ENCODE data around the gene ZNF157.
"Not testable (repeated sequence)": the region's sequence is repeated elsewhere in the genome, so short reads cannot be mapped to it uniquely, and the experiment has no call there.

The ZNF157 gene

GRCh38 chrX:47370278-47370677, at the start of gene ZNF157:
ZNF157 (plus strand) TSS chrX:47370578; CDS start chrX:47370669, 91 bp downstream.
- H3K27ac ChIP-seq: no peak within 1 kb of the TSS
- ChIA-PET CTCF (no interaction called here), POLR2A (ENCODE audit: low non-redundant PET) (no interaction called here)
- no peak for TF ChIP-seq CTCF (conservative IDR thresholded peaks at IDR 0.05; ENCODE audit: low read depth)
- no peak for DNase-seq (ENCODE audit: low spot score)

GRCh38 chrX:47321386-47321785, 49.0 kb upstream of the ZNF157 start:
- no peak for TF ChIP-seq CTCF (conservative IDR thresholded peaks at IDR 0.05; ENCODE audit: low read depth)
- ChIA-PET CTCF (no interaction called here), POLR2A (ENCODE audit: low non-redundant PET) (no interaction called here)
- H3K27ac ChIP-seq: no peak overlapping the region
- DNase-seq (ENCODE audit: low spot score): no peak

DNA sequence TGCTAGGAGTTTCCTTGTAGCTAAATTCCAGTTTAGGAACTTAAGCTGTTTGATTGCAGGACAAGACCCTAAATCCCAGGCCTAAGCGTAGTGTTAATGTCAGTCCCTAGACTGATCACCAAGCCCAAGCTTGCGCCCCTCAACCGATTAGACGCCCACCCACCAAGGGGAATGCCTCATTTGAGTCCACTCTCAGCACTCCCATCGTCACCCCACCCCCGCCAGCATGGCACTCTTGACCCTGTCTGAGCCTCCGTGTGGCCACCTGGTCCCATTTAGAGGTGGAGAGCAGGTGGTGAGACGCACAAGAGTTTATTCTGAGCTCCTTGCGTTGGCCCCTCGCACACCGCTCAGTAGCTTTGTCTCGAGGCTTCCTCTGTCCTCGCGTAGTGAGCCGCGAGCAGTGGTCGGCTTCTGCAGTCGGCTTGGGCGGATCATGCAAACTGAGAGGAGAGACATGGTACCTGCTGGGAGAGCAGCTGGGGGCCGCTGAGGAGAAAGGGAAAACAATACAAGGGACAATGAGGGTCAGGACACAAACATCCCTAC, 48.5 kb upstream of the ZNF157 start:
- ChIA-PET CTCF (no interaction called here), POLR2A (ENCODE audit: low non-redundant PET) (no interaction called here)
- no peak overlapping the region for H3K27ac ChIP-seq
- no peak for TF ChIP-seq CTCF (conservative IDR thresholded peaks at IDR 0.05; ENCODE audit: low read depth)
- no peak for DNase-seq (ENCODE audit: low spot score)

- CTCF ChIA-PET: no interaction called here
- no peak overlapping the region for H3K27ac ChIP-seq
- no peak for TF ChIP-seq CTCF (conservative IDR thresholded peaks at IDR 0.05; ENCODE audit: low read depth)
- no peak for DNase-seq (ENCODE audit: low spot score)
- POLR2A ChIA-PET (ENCODE audit: low non-redundant PET): no interaction called here
Observed at GRCh38 chrX:47327902-47328301, 42.5 kb upstream of the ZNF157 start.

DNA sequence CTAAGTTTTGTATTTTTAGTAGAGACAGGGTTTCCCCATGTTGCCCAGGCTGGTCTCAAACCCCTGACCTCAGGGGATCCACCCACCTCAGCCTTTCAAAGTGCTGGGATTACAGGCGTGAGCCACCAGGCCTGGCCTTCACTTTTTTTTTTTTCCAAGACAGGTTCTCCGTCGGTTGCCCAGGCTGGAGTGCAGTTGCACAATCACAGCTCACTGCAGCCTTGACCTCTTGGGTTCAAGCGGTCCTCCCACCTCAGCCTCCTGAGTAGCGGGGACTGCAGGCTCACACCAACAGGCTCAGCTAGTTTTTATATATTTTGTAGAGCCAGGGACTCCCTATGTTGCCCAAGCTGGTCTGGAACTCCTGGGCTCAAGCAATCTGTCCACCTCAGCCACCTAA, 37.6 kb upstream of the ZNF157 start:
- H3K27ac ChIP-seq; DNase-seq (ENCODE audit: low spot score); POLR2A ChIA-PET (ENCODE audit: low non-redundant PET); CTCF ChIA-PET: not testable (repeated sequence)

DNA sequence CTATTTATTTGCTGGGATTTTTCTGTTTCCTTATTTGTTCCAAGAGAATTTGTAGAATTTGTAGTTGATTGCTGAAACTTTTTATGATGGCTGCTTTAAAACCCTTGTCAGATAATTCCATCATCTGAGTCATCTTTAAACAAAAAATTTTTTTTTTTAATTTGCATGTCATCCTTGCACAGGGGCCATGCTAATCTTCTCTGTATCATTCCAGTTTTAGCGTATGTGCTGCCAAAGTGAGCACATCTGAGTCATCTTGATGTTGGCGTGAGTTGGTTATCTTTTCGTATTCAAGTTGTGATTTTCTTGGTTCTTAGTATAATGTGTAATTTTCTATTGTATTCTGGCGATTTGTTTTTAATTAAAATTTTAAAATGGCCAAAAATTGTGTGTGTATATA, 18.7 kb upstream of the ZNF157 start:
- POLR2A ChIA-PET (ENCODE audit: low non-redundant PET): no interaction called here
- no peak overlapping the region for H3K27ac ChIP-seq
- no peak for DNase-seq (ENCODE audit: low spot score)
- CTCF ChIA-PET: no interaction called here
- TF ChIP-seq CTCF (conservative IDR thresholded peaks at IDR 0.05; ENCODE audit: low read depth): no peak

- ChIA-PET POLR2A (ENCODE audit: low non-redundant PET) (interaction anchor here (0.6 kb wide), 1 partner anchor 140 kb away, joined by 4 read pairs; no protein-coding TSS in a partner anchor), CTCF (no interaction called here)
- no peak for DNase-seq (ENCODE audit: low spot score)
- no peak overlapping the region for H3K27ac ChIP-seq
- TF ChIP-seq CTCF (conservative IDR thresholded peaks at IDR 0.05; ENCODE audit: low read depth): no peak
Observed at GRCh38 chrX:47358387-47359065, 11.9 kb upstream of the ZNF157 start.
